HUES48 (cell line): ENCODE results near the gene ATG101.

Source experiments
- H3K27ac ChIP-seq: one replicate; pipeline ENCODE4 v1.7.0; 2013; ENCODE audit warnings: low read depth, low read length, inconsistent platforms
- H3K27me3 ChIP-seq: 2 replicates; pipeline ENCODE4 v1.6.1; 2013; ENCODE audit warnings: mild to moderate bottlenecking, low read length; ENCODE audit not compliant: control insufficient read depth, insufficient read depth
- H3K36me3 ChIP-seq: 2 replicates; pipeline ENCODE4 v1.6.1; 2013; ENCODE audit warnings: low read length; ENCODE audit not compliant: control insufficient read depth, insufficient read depth
- H3K4me1 ChIP-seq: 2 replicates; pipeline ENCODE4 v1.6.1; 2013; ENCODE audit warnings: mild to moderate bottlenecking, low read length; ENCODE audit not compliant: control insufficient read depth, insufficient read depth
- H3K4me3 ChIP-seq: 2 replicates; pipeline ENCODE4 v1.5.1; 2013; ENCODE audit warnings: mild to moderate bottlenecking, low read depth, low read length
- H3K9ac ChIP-seq: 2 replicates; pipeline ENCODE4 v1.6.1; 2013; ENCODE audit warnings: mild to moderate bottlenecking, low read depth, low read length, moderate library complexity
- H3K9me3 ChIP-seq: 2 replicates; pipeline ENCODE4 v1.6.1; 2013; ENCODE audit warnings: low read length; ENCODE audit not compliant: control insufficient read depth, insufficient read depth

The ATG101 gene

GRCh38 chr12:52032446-52032803 is 37.4 kb upstream of the ATG101 start:
- no peak overlapping the region; the same call in 1 of the 2 replicates for H3K9ac ChIP-seq
- H3K27ac ChIP-seq, result peak overlapping the region; percentile 2
- peaks cover 22% of the 10 kb centered on the region for H3K4me1 ChIP-seq
- no peaks in the 10 kb centered on the region for H3K9me3 ChIP-seq
- peaks cover 39% of the 10 kb centered on the region for H3K27me3 ChIP-seq
- no peaks in the 10 kb centered on the region for H3K36me3 ChIP-seq
- H3K4me3 ChIP-seq, result peak overlapping the region; percentile 34

- H3K9ac ChIP-seq, result peak overlapping the region; percentile 60; the same call in 1 of the 2 replicates
- H3K4me3 ChIP-seq, result peak overlapping the region; percentile 60
- H3K27ac ChIP-seq, result peak overlapping the region; percentile 80
- no peaks in the 10 kb centered on the region for H3K9me3 ChIP-seq
- H3K27me3 ChIP-seq, result peaks cover 39% of the 10 kb centered on the region
- no peaks in the 10 kb centered on the region for H3K36me3 ChIP-seq
- H3K4me1 ChIP-seq, result peaks cover 22% of the 10 kb centered on the region
Measured at GRCh38 chr12:52032804-52033445, 36.9 kb upstream of the ATG101 start.

- peak overlapping the region; percentile 60; the same call in 1 of the 2 replicates for H3K9ac ChIP-seq
- no peaks in the 10 kb centered on the region for H3K36me3 ChIP-seq
- H3K9me3 ChIP-seq, result no peaks in the 10 kb centered on the region
- peaks cover 44% of the 10 kb centered on the region for H3K27me3 ChIP-seq
- H3K27ac ChIP-seq, result peak overlapping the region; percentile 80
- H3K4me3 ChIP-seq, result peak overlapping the region; percentile 60
- peaks cover 24% of the 10 kb centered on the region for H3K4me1 ChIP-seq
Measured at GRCh38 chr12:52033446-52034140, 36.2 kb upstream of the ATG101 start.

- no peak overlapping the region for H3K27ac ChIP-seq
- no peaks in the 10 kb centered on the region for H3K36me3 ChIP-seq
- peaks cover 52% of the 10 kb centered on the region for H3K27me3 ChIP-seq
- H3K9me3 ChIP-seq, result no peaks in the 10 kb centered on the region
- no peak overlapping the region for H3K4me3 ChIP-seq
- H3K4me1 ChIP-seq, result peaks cover 15% of the 10 kb centered on the region
- no peak overlapping the region for H3K9ac ChIP-seq
Measured at GRCh38 chr12:52035190-52035589, 34.6 kb upstream of the ATG101 start.

- Histone ChIP-seq H3K9me3 (no peaks in the 10 kb centered on the region), H3K27ac (no peak overlapping the region), H3K4me1 (peaks cover 15% of the 10 kb centered on the region), H3K27me3 (peaks cover 52% of the 10 kb centered on the region), H3K9ac (no peak overlapping the region), H3K36me3 (no peaks in the 10 kb centered on the region), H3K4me3 (no peak overlapping the region)
Measured at GRCh38 chr12:52035926-52036325, 33.9 kb upstream of the ATG101 start.

GRCh38 chr12:52036587-52037171 is 33.1 kb upstream of the ATG101 start:
- H3K4me3 ChIP-seq, result peak overlapping the region; percentile 63
- H3K27ac ChIP-seq, result peak overlapping the region; percentile 77
- peak overlapping the region; percentile 26; the same call in 1 of the 2 replicates for H3K9ac ChIP-seq
- no peaks in the 10 kb centered on the region for H3K9me3 ChIP-seq
- H3K4me1 ChIP-seq, result peaks cover 18% of the 10 kb centered on the region
- peaks cover 52% of the 10 kb centered on the region for H3K27me3 ChIP-seq
- no peaks in the 10 kb centered on the region for H3K36me3 ChIP-seq

- no peaks in the 10 kb centered on the region for H3K36me3 ChIP-seq
- H3K4me1 ChIP-seq, result peaks cover 16% of the 10 kb centered on the region
- peak overlapping the region; percentile 65 for H3K9ac ChIP-seq
- H3K27me3 ChIP-seq, result peaks cover 46% of the 10 kb centered on the region
- no peaks in the 10 kb centered on the region for H3K9me3 ChIP-seq
- peak overlapping the region; percentile 8 for H3K27ac ChIP-seq
- peak overlapping the region; percentile 77 for H3K4me3 ChIP-seq
Measured at GRCh38 chr12:52037248-52037861, 32.4 kb upstream of the ATG101 start.

- Histone ChIP-seq H3K4me3 (no peak overlapping the region), H3K9me3 (no peaks in the 10 kb centered on the region), H3K9ac (no peak overlapping the region), H3K27me3 (peaks cover 46% of the 10 kb centered on the region), H3K27ac (no peak overlapping the region), H3K4me1 (peaks cover 9% of the 10 kb centered on the region; the same call in 1 of the 2 replicates), H3K36me3 (no peaks in the 10 kb centered on the region)
Measured at GRCh38 chr12:52038447-52038846, 31.3 kb upstream of the ATG101 start.

GRCh38 chr12:52041035-52041434 is 28.7 kb upstream of the ATG101 start:
- H3K9me3 ChIP-seq, result no peaks in the 10 kb centered on the region

GRCh38 chr12:52041695-52042123 is 28.1 kb upstream of the ATG101 start:
- Histone ChIP-seq H3K4me3 (no peak overlapping the region), H3K9me3 (no peaks in the 10 kb centered on the region), H3K36me3 (no peaks in the 10 kb centered on the region), H3K27me3 (peaks cover 13% of the 10 kb centered on the region), H3K4me1 (0 out of 2 replicates have a peak, but pooled peaks cover 5% of the 10 kb centered on the region), H3K9ac (no peak overlapping the region), H3K27ac (no peak overlapping the region)

More at GRCh38 chr12:52041035-52041434, 28.7 kb upstream of the ATG101 start:
- peaks cover 8% of the 10 kb centered on the region; the same call in 1 of the 2 replicates for H3K4me1 ChIP-seq
- no peak overlapping the region for H3K27ac ChIP-seq
- peaks cover 20% of the 10 kb centered on the region for H3K27me3 ChIP-seq
- H3K4me3 ChIP-seq, result no peak overlapping the region
- no peaks in the 10 kb centered on the region for H3K36me3 ChIP-seq
- no peak overlapping the region for H3K9ac ChIP-seq
